GM23338 (cell line): Measurements from ENCODE around the gene SH3RF2. TPM values are rescaled to one million over a fixed set of nuclear protein-coding genes. Genes with fewer than 3 reads are reported as not detected.

Source experiments
- ATAC-seq: fragments of 200-7000 bp; cut with Tn5 transposase; 3 replicates; pipeline ENCODE4 v1.9.1; 2020
- DNase-seq: peaks from one replicate; pipeline ENCODE4 v3.0.0-alpha.2; 2015; ENCODE audit warnings: low spot score
- H2AFZ ChIP-seq: fragments of 200-600 bp; sonication (generic); 2 replicates; pipeline ENCODE4 v1.8.0; 2016; ENCODE audit warnings: antibody characterized with exemption, mild to moderate bottlenecking, moderate library complexity
- H3F3A ChIP-seq: fragments of 200-600 bp; sonication (generic); replicated peaks from 2 replicates; pipeline ENCODE4 v1.8.0; 2017; ENCODE audit warnings: antibody characterized with exemption, mixed run types, low read depth
- H3K27ac ChIP-seq: fragments of 200-600 bp; sonication (generic); 2 replicates; pipeline ENCODE4 v1.6.1; 2016; ENCODE audit warnings: low read depth
- H3K27me3 ChIP-seq: fragments of 200-600 bp; sonication (generic); 2 replicates; pipeline ENCODE4 v1.8.0; 2016; ENCODE audit warnings: mild to moderate bottlenecking, mixed run types, moderate library complexity; ENCODE audit not compliant: insufficient read depth
- H3K36me3 ChIP-seq: fragments of 200-600 bp; sonication (generic); 2 replicates; pipeline ENCODE4 v1.8.0; 2016; ENCODE audit warnings: mild to moderate bottlenecking; ENCODE audit not compliant: insufficient read depth
- H3K4me1 ChIP-seq: fragments of 200-600 bp; sonication (generic); 2 replicates; pipeline ENCODE4 v1.8.0; 2016; ENCODE audit warnings: mild to moderate bottlenecking, moderate library complexity; ENCODE audit not compliant: insufficient read depth
- H3K4me2 ChIP-seq: fragments of 200-600 bp; sonication (generic); 2 replicates; pipeline ENCODE4 v1.7.1; 2017; ENCODE audit warnings: mixed run types
- H3K4me3 ChIP-seq: fragments of 200-600 bp; sonication (generic); 2 replicates; pipeline ENCODE4 v1.6.1; 2016; ENCODE audit warnings: mixed run types
- H3K79me2 ChIP-seq: fragments of 200-600 bp; sonication (generic); replicated peaks from 2 replicates; pipeline ENCODE4 v1.8.0; 2017; ENCODE audit warnings: mild to moderate bottlenecking; ENCODE audit not compliant: insufficient read depth
- H3K9me2 ChIP-seq: fragments of 200-600 bp; sonication (generic); 2 replicates; pipeline ENCODE4 v1.8.0; 2017; ENCODE audit not compliant: insufficient read depth
- H4K20me1 ChIP-seq: fragments of 200-600 bp; sonication (generic); replicated peaks from 2 replicates; pipeline ENCODE4 v1.8.0; 2017; ENCODE audit warnings: mild to moderate bottlenecking; ENCODE audit not compliant: insufficient read depth
- H3K27ac Mint-ChIP-seq: 2 replicates; pipeline ENCODE4 v1.8.0; 2020; ENCODE audit warnings: inconsistent platforms, mild to moderate bottlenecking, moderate library complexity, mixed read lengths
- H3K27me3 Mint-ChIP-seq: 3 replicates; pipeline ENCODE4 v1.8.0; 2022; ENCODE audit warnings: low read depth, mild to moderate bottlenecking, moderate library complexity, mixed read lengths, inconsistent platforms; ENCODE audit not compliant: insufficient read depth, poor library complexity
- H3K36me3 Mint-ChIP-seq: 3 replicates; pipeline ENCODE4 v1.8.0; 2021; ENCODE audit warnings: low read depth, mild to moderate bottlenecking, inconsistent platforms, moderate library complexity, mixed read lengths
- H3K4me1 Mint-ChIP-seq: 3 replicates; pipeline ENCODE4 v1.8.0; 2020; ENCODE audit warnings: mild to moderate bottlenecking, inconsistent platforms, mixed read lengths
- H3K4me3 Mint-ChIP-seq: 3 replicates; pipeline ENCODE4 v1.8.0; 2021; ENCODE audit warnings: moderate library complexity, mild to moderate bottlenecking, inconsistent platforms, mixed read lengths
- H3K9me3 Mint-ChIP-seq: 3 replicates; pipeline ENCODE4 v1.8.0; 2020; ENCODE audit warnings: moderate library complexity, mild to moderate bottlenecking, inconsistent platforms, mixed read lengths
- CREB1 ChIP-seq: fragments of 250-450 bp; sonication (Bioruptor Pico); IDR thresholded peaks from 2 replicates; pipeline ENCODE4 v1.5.0; 2020; ENCODE audit warnings: low read depth, mild to moderate bottlenecking, moderate library complexity
- EZH2phosphoT487 ChIP-seq: fragments of 200-600 bp; sonication (generic); IDR thresholded peaks from one replicate; pipeline ENCODE4 v1.8.1; 2018; ENCODE audit warnings: antibody characterized with exemption; ENCODE audit not compliant: unreplicated experiment
- JUNB ChIP-seq: IDR thresholded peaks from one replicate; pipeline ENCODE4 v1.6.1; 2016; ENCODE audit warnings: antibody characterized with exemption; ENCODE audit not compliant: unreplicated experiment
- POLR2AphosphoS5 ChIP-seq: IDR thresholded peaks from 2 replicates; pipeline ENCODE4 v1.6.1; 2016; ENCODE audit warnings: antibody characterized with exemption, low read depth
- STAT1 ChIP-seq: IDR thresholded peaks from one replicate; pipeline ENCODE4 v1.6.1; 2016; ENCODE audit warnings: antibody characterized with exemption; ENCODE audit not compliant: unreplicated experiment
- ZNF114 ChIP-seq: fragments of 250-450 bp; sonication (Bioruptor Pico); IDR thresholded peaks from 2 replicates; pipeline ENCODE4 v1.5.0; 2020; ENCODE audit warnings: mild to moderate bottlenecking, moderate library complexity
- ZNF331 ChIP-seq: fragments of 250-450 bp; sonication (Bioruptor Pico); IDR thresholded peaks from 2 replicates; pipeline ENCODE4 v1.5.0; 2020; ENCODE audit warnings: low read depth, mild to moderate bottlenecking, moderate library complexity
- polyA plus RNA-seq: library from polyadenylated mRNA; unstranded; fragments of >200 nt; fragmentation: Nextera tagmentation; extraction: Ambion mirVana; gene quantifications from 2 replicates; pipeline ENCODE4 v1.2.1, GENCODE V29; 2016
- total RNA-seq: library from RNA; depleted of rRNA; stranded (reverse); fragments of >200 nt; shearing (Covaris generic); gene quantifications from 2 replicates; pipeline ENCODE4 v1.2.3, GENCODE V29; 2014
- TF ChIP-seq, protein P1 (sequence below): fragments of 250-450 bp; sonication (Bioruptor Pico); IDR thresholded peaks from 2 replicates; pipeline ENCODE4 v1.5.0; 2020; ENCODE audit warnings: mild to moderate bottlenecking, moderate library complexity
- TF ChIP-seq, protein P2 (sequence below): IDR thresholded peaks from one replicate; pipeline ENCODE4 v1.6.1; 2018; ENCODE audit warnings: antibody characterized with exemption; ENCODE audit not compliant: unreplicated experiment
- TF ChIP-seq, protein P3 (sequence below): IDR thresholded peaks from 2 replicates; pipeline ENCODE4 v1.6.1; 2016; ENCODE audit warnings: antibody characterized with exemption

The SH3RF2 gene
- total and polyA plus RNA-seq, 2 experiments from 2014 or later: 1.7 to 2.4 TPM

DNA sequence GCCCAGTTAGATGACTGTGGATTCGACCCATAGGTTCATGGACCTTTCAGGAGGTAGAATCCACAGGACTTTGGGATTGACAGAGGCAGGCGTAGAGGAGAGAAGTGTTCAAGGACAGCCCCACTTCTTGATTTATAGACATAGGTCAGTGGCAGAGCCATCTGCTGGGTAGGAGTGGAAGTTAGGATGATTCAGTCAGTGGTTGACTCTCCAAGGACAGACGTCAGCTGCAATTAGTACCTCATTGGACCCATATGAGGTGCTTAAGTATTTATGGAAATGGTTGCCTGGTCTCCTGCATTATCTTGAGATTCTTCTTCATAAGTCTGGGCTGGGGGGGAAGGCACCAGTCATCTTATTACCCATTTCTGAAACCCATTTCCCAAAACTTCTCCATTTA, 70.9 kb downstream of the SH3RF2 start (continued):
- TF ChIP-seq, protein P1, sequence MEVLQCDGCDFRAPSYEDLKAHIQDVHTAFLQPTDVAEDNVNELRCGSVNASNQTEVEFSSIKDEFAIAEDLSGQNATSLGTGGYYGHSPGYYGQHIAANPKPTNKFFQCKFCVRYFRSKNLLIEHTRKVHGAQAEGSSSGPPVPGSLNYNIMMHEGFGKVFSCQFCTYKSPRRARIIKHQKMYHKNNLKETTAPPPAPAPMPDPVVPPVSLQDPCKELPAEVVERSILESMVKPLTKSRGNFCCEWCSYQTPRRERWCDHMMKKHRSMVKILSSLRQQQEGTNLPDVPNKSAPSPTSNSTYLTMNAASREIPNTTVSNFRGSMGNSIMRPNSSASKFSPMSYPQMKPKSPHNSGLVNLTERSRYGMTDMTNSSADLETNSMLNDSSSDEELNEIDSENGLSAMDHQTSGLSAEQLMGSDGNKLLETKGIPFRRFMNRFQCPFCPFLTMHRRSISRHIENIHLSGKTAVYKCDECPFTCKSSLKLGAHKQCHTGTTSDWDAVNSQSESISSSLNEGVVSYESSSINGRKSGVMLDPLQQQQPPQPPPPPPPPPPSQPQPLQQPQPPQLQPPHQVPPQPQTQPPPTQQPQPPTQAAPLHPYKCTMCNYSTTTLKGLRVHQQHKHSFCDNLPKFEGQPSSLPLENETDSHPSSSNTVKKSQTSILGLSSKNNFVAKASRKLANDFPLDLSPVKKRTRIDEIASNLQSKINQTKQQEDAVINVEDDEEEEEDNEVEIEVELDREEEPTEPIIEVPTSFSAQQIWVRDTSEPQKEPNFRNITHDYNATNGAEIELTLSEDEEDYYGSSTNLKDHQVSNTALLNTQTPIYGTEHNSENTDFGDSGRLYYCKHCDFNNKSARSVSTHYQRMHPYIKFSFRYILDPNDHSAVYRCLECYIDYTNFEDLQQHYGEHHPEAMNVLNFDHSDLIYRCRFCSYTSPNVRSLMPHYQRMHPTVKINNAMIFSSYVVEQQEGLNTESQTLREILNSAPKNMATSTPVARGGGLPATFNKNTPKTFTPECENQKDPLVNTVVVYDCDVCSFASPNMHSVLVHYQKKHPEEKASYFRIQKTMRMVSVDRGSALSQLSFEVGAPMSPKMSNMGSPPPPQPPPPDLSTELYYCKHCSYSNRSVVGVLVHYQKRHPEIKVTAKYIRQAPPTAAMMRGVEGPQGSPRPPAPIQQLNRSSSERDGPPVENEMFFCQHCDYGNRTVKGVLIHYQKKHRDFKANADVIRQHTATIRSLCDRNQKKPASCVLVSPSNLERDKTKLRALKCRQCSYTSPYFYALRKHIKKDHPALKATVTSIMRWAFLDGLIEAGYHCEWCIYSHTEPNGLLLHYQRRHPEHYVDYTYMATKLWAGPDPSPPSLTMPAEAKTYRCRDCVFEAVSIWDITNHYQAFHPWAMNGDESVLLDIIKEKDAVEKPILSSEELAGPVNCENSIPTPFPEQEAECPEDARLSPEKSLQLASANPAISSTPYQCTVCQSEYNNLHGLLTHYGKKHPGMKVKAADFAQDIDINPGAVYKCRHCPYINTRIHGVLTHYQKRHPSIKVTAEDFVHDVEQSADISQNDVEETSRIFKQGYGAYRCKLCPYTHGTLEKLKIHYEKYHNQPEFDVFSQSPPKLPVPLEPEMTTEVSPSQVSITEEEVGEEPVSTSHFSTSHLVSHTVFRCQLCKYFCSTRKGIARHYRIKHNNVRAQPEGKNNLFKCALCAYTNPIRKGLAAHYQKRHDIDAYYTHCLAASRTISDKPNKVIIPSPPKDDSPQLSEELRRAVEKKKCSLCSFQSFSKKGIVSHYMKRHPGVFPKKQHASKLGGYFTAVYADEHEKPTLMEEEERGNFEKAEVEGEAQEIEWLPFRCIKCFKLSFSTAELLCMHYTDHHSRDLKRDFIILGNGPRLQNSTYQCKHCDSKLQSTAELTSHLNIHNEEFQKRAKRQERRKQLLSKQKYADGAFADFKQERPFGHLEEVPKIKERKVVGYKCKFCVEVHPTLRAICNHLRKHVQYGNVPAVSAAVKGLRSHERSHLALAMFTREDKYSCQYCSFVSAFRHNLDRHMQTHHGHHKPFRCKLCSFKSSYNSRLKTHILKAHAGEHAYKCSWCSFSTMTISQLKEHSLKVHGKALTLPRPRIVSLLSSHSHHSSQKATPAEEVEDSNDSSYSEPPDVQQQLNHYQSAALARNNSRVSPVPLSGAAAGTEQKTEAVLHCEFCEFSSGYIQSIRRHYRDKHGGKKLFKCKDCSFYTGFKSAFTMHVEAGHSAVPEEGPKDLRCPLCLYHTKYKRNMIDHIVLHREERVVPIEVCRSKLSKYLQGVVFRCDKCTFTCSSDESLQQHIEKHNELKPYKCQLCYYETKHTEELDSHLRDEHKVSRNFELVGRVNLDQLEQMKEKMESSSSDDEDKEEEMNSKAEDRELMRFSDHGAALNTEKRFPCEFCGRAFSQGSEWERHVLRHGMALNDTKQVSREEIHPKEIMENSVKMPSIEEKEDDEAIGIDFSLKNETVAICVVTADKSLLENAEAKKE: 0 out of 2 replicates have a peak, but pooled peaks have one; percentile 9
- TF ChIP-seq ZNF331 (no peak), POLR2AphosphoS5 (no peak), STAT1 (no peak), ZNF114 (no peak)

DNA sequence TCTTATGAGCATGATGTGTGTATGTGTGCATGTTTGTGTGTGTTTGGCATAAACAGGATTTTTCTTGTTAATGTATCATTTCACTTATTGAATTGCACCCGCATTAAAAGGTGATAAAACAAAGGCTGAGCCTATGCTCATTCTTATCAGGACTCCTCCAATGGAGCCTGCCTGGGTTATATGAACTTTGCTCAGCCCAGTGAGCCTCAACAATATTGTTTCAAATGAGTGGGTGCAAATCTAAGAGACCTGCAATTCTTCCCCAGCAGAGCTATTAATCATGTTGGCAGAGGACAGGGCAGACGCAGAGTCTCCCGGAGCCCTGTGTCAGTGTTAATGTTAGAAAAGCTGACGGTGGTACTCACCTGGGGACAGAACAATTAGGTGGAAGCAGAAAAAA, 71.6 kb downstream of the SH3RF2 start:
- Mint-ChIP-seq H3K4me1 (no peaks in the 10 kb centered on the region), H3K27ac (no peak overlapping the region), H3K4me3 (no peak overlapping the region), H3K27me3 (no peaks in the 10 kb centered on the region), H3K9me3 (peaks cover 10% of the 10 kb centered on the region; the same call in 2 of the 3 replicates), H3K36me3 (no peaks in the 10 kb centered on the region)
- H3K27me3 ChIP-seq: no peaks in the 10 kb centered on the region
- no peak for DNase-seq
- no peak for ATAC-seq
- H4K20me1 ChIP-seq: no peaks in the 10 kb centered on the region
- no peak overlapping the region for H2AFZ ChIP-seq
- 0 out of 2 replicates have a peak, but pooled peaks cover 4% of the 10 kb centered on the region for H3K9me2 ChIP-seq
- no peak overlapping the region for H3K4me3 ChIP-seq
- no peak overlapping the region for H3K4me2 ChIP-seq
- no peaks in the 10 kb centered on the region for H3K36me3 ChIP-seq
- no peaks in the 10 kb centered on the region for H3K79me2 ChIP-seq
- H3K27ac ChIP-seq: peak overlapping the region; percentile 48; the same call in 1 of the 2 replicates
- no peaks in the 10 kb centered on the region for H3K4me1 ChIP-seq
- H3F3A ChIP-seq: 0 out of 2 replicates have a peak, but pooled peaks cover 4% of the 10 kb centered on the region
- no peak for TF ChIP-seq EZH2phosphoT487
- TF ChIP-seq, protein P2, sequence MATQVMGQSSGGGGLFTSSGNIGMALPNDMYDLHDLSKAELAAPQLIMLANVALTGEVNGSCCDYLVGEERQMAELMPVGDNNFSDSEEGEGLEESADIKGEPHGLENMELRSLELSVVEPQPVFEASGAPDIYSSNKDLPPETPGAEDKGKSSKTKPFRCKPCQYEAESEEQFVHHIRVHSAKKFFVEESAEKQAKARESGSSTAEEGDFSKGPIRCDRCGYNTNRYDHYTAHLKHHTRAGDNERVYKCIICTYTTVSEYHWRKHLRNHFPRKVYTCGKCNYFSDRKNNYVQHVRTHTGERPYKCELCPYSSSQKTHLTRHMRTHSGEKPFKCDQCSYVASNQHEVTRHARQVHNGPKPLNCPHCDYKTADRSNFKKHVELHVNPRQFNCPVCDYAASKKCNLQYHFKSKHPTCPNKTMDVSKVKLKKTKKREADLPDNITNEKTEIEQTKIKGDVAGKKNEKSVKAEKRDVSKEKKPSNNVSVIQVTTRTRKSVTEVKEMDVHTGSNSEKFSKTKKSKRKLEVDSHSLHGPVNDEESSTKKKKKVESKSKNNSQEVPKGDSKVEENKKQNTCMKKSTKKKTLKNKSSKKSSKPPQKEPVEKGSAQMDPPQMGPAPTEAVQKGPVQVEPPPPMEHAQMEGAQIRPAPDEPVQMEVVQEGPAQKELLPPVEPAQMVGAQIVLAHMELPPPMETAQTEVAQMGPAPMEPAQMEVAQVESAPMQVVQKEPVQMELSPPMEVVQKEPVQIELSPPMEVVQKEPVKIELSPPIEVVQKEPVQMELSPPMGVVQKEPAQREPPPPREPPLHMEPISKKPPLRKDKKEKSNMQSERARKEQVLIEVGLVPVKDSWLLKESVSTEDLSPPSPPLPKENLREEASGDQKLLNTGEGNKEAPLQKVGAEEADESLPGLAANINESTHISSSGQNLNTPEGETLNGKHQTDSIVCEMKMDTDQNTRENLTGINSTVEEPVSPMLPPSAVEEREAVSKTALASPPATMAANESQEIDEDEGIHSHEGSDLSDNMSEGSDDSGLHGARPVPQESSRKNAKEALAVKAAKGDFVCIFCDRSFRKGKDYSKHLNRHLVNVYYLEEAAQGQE: no peak
- TF ChIP-seq CREB1 (CRISPR knock-in tag): no peak
- no peak for TF ChIP-seq ZNF331
- TF ChIP-seq POLR2AphosphoS5: no peak
- no peak for TF ChIP-seq STAT1
- TF ChIP-seq, protein P3, sequence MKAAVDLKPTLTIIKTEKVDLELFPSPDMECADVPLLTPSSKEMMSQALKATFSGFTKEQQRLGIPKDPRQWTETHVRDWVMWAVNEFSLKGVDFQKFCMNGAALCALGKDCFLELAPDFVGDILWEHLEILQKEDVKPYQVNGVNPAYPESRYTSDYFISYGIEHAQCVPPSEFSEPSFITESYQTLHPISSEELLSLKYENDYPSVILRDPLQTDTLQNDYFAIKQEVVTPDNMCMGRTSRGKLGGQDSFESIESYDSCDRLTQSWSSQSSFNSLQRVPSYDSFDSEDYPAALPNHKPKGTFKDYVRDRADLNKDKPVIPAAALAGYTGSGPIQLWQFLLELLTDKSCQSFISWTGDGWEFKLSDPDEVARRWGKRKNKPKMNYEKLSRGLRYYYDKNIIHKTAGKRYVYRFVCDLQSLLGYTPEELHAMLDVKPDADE: no peak
- no peak for TF ChIP-seq JUNB
- no peak for TF ChIP-seq ZNF114
